H9 (cell line): ENCODE results near the gene MYO18B. TPM values are rescaled to one million over a fixed set of nuclear protein-coding genes. Genes with fewer than 3 reads are reported as not detected.

Experiments
- DNase-seq: peaks from one replicate; pipeline ENCODE4 v3.0.0-alpha.2; 2017
- H2AFZ ChIP-seq: one replicate; pipeline ENCODE4 v1.6.1; 2013; ENCODE audit warnings: mild to moderate bottlenecking, low read length, control low read depth, moderate library complexity
- H2AK5ac ChIP-seq: 2 replicates; pipeline ENCODE4 v1.6.1; 2013; ENCODE audit warnings: low read length, control low read depth, mixed read lengths; ENCODE audit not compliant: insufficient read length
- H2BK120ac ChIP-seq: one replicate; pipeline ENCODE4 v1.6.1; 2013; ENCODE audit warnings: low read depth, mild to moderate bottlenecking, low read length, control low read depth, inconsistent platforms; ENCODE audit not compliant: poor library complexity, severe bottlenecking
- H2BK12ac ChIP-seq: 2 replicates; pipeline ENCODE4 v1.6.1; 2013; ENCODE audit warnings: low read length, control low read depth, mixed read lengths, low read depth; ENCODE audit not compliant: insufficient read length
- H2BK15ac ChIP-seq: 2 replicates; pipeline ENCODE4 v1.6.1; 2013; ENCODE audit warnings: low read depth, low read length, control low read depth
- H2BK20ac ChIP-seq: one replicate; pipeline ENCODE4 v1.6.1; 2013; ENCODE audit warnings: low read depth, mild to moderate bottlenecking, low read length, control low read depth, inconsistent platforms; ENCODE audit not compliant: poor library complexity, severe bottlenecking
- H2BK5ac ChIP-seq: 2 replicates; pipeline ENCODE4 v1.6.1; 2013; ENCODE audit warnings: low read length, control low read depth, mixed read lengths; ENCODE audit not compliant: insufficient read length
- H3K14ac ChIP-seq: 2 replicates; pipeline ENCODE4 v1.6.1; 2013; ENCODE audit warnings: low read length, control low read depth; ENCODE audit not compliant: insufficient read depth
- H3K18ac ChIP-seq: 2 replicates; pipeline ENCODE4 v1.6.1; 2013; ENCODE audit warnings: low read depth, mild to moderate bottlenecking, mixed read lengths, low read length, control low read depth; ENCODE audit not compliant: insufficient read length
- H3K23ac ChIP-seq: 2 replicates; pipeline ENCODE4 v1.6.1; 2013; ENCODE audit warnings: low read length, control low read depth, mixed read lengths, low read depth; ENCODE audit not compliant: insufficient read length
- H3K23me2 ChIP-seq: 2 replicates; pipeline ENCODE4 v1.6.1; 2013; ENCODE audit warnings: low read depth, mild to moderate bottlenecking, mixed read lengths, low read length, control low read depth; ENCODE audit not compliant: insufficient read length, poor library complexity, severe bottlenecking
- H3K27ac ChIP-seq: 2 replicates; pipeline ENCODE4 v1.5.1; 2013; ENCODE audit warnings: low read length, control low read depth, mixed read lengths, low read depth; ENCODE audit not compliant: insufficient read length
- H3K27me3 ChIP-seq: 2 replicates; pipeline ENCODE4 v1.6.1; 2013; ENCODE audit warnings: low read length, control low read depth, inconsistent platforms; ENCODE audit not compliant: insufficient read depth
- H3K4ac ChIP-seq: 2 replicates; pipeline ENCODE4 v1.6.1; 2013; ENCODE audit warnings: low read depth, mild to moderate bottlenecking, control low read depth, inconsistent platforms, low read length, moderate library complexity
- H3K4me1 ChIP-seq: 2 replicates; pipeline ENCODE4 v1.6.1; 2013; ENCODE audit warnings: low read length, control low read depth, inconsistent platforms; ENCODE audit not compliant: insufficient read depth
- H3K4me2 ChIP-seq: 2 replicates; pipeline ENCODE4 v1.6.1; 2013; ENCODE audit warnings: low read length, control low read depth, mixed read lengths; ENCODE audit not compliant: insufficient read length, insufficient read depth
- H3K56ac ChIP-seq: 2 replicates; pipeline ENCODE4 v1.6.1; 2013; ENCODE audit warnings: low read depth, mild to moderate bottlenecking, mixed read lengths, low read length, control low read depth; ENCODE audit not compliant: insufficient read length
- H3K79me1 ChIP-seq: 2 replicates; pipeline ENCODE4 v1.6.1; 2013; ENCODE audit warnings: low read depth, mild to moderate bottlenecking, moderate library complexity, low read length, control low read depth, inconsistent platforms; ENCODE audit not compliant: insufficient read depth, poor library complexity, severe bottlenecking
- H3K79me2 ChIP-seq: 2 replicates; pipeline ENCODE4 v1.6.1; 2013; ENCODE audit warnings: low read length, control low read depth, inconsistent platforms; ENCODE audit not compliant: insufficient read depth
- H3K9ac ChIP-seq: 2 replicates; pipeline ENCODE4 v1.6.1; 2013; ENCODE audit warnings: low read length, control low read depth, mixed read lengths; ENCODE audit not compliant: insufficient read length; ENCODE audit errors: extremely low read depth
- H3K9me3 ChIP-seq: one replicate; pipeline ENCODE4 v1.6.1; 2013; ENCODE audit warnings: low read depth, low read length, inconsistent platforms; ENCODE audit not compliant: control insufficient read depth
- H3T11ph ChIP-seq: one replicate; pipeline ENCODE4 v1.6.1; 2013; ENCODE audit warnings: mild to moderate bottlenecking, low read length, control low read depth, inconsistent platforms
- H4K20me1 ChIP-seq: one replicate; pipeline ENCODE4 v1.6.1; 2013; ENCODE audit not compliant: control insufficient read depth, insufficient read length, insufficient read depth
- H4K5ac ChIP-seq: 2 replicates; pipeline ENCODE4 v1.6.1; 2013; ENCODE audit warnings: low read depth, mild to moderate bottlenecking, mixed read lengths, low read length, control low read depth; ENCODE audit not compliant: insufficient read length
- H4K8ac ChIP-seq: replicated peaks from 2 replicates; pipeline ENCODE4 v1.6.1; 2013; ENCODE audit warnings: low read length, control low read depth, mixed read lengths, low read depth; ENCODE audit not compliant: insufficient read length
- H4K91ac ChIP-seq: 2 replicates; pipeline ENCODE4 v1.6.1; 2013; ENCODE audit warnings: low read depth, mild to moderate bottlenecking, moderate library complexity, mixed read lengths, low read length, control low read depth; ENCODE audit not compliant: insufficient read length
- H3K27ac Mint-ChIP-seq, 3 experiments: 2 replicates in 2 of 3; 3 replicates in 1 of 3; pipeline ENCODE4 v1.8.0; 2020 to 2021; ENCODE audit warnings: mixed read lengths in 3 of 3, mild to moderate bottlenecking in 1 of 3, moderate library complexity in 1 of 3
- H3K27me3 Mint-ChIP-seq: 2 replicates; pipeline ENCODE4 v1.8.0; 2021; ENCODE audit warnings: low read depth, mild to moderate bottlenecking, moderate library complexity, mixed read lengths
- H3K36me3 Mint-ChIP-seq, 3 experiments: 2 replicates in 2 of 3; 3 replicates in 1 of 3; pipeline ENCODE4 v1.8.0; 2020 to 2021; ENCODE audit warnings: low read depth in 3 of 3, mixed read lengths in 3 of 3; ENCODE audit not compliant: insufficient read depth in 1 of 3
- H3K4me1 Mint-ChIP-seq, 2 experiments: 2 replicates each; pipeline ENCODE4 v1.8.0; 2020; ENCODE audit warnings: mixed read lengths in 2 of 2
- H3K4me3 Mint-ChIP-seq, 2 experiments: 2 replicates in 1 of 2; 3 replicates in 1 of 2; pipeline ENCODE4 v1.8.0; 2020 to 2021; ENCODE audit warnings: mild to moderate bottlenecking in 2 of 2, mixed read lengths in 2 of 2, moderate library complexity in 1 of 2
- H3K9me3 Mint-ChIP-seq, 2 experiments: 2 replicates in 1 of 2; 3 replicates in 1 of 2; pipeline ENCODE4 v1.8.0; 2020; ENCODE audit warnings: mild to moderate bottlenecking in 2 of 2, mixed read lengths in 2 of 2, moderate library complexity in 1 of 2
- CTCF ChIP-seq: fragments of 200-600 bp; sonication (generic); conservative IDR thresholded peaks from 3 replicates; pipeline ENCODE4 v1.8.0; 2021; ENCODE audit warnings: antibody characterized with exemption, mild to moderate bottlenecking
- WGBS: extraction: QIAGEN DNeasy Blood & Tissue Kit; methylation state at CpG from one replicate; pipeline ENCODE4 v1.1.7; 2013; ENCODE audit warnings: missing lambda C conversion rate, low lambda C conversion rate, mixed read lengths; ENCODE audit not compliant: insufficient read length; ENCODE audit errors: extremely low coverage; 5-methylcytosine and 5-hydroxymethylcytosine counted together
- total RNA-seq: library from RNA; stranded (reverse); gene quantifications from 2 replicates; pipeline ENCODE4 v1.2.1, GENCODE V29; 2021

Gene MYO18B
- total RNA-seq, 1 experiment from 2014 or later = 0.46 TPM

- Histone ChIP-seq H4K5ac (no peak overlapping the region), H3K14ac (no peak overlapping the region), H3K9ac (no peak overlapping the region), H3K27ac (no peak overlapping the region), H3K4me1 (peaks cover 1% of the 10 kb centered on the region; the same call in 1 of the 2 replicates), H3K79me1 (no peaks in the 10 kb centered on the region), H3K4me2 (no peak overlapping the region), H4K20me1 (no peaks in the 10 kb centered on the region), H4K91ac (no peak overlapping the region), H2BK12ac (no peak overlapping the region), H3K4ac (no peak overlapping the region), H2AFZ (no peak overlapping the region), H3T11ph (no peak overlapping the region), H2BK5ac (no peak overlapping the region), H3K56ac (no peak overlapping the region), H3K23me2 (no peaks in the 10 kb centered on the region), H4K8ac (no peak overlapping the region), H2BK120ac (no peak overlapping the region), H3K23ac (no peak overlapping the region), H3K79me2 (no peaks in the 10 kb centered on the region), H2BK15ac (no peak overlapping the region), H2BK20ac (no peak overlapping the region), H3K9me3 (no peaks in the 10 kb centered on the region), H2AK5ac (no peak overlapping the region), H3K27me3 (no peaks in the 10 kb centered on the region), H3K18ac (no peak overlapping the region)
- no peaks in the 10 kb centered on the region for H3K9me3 Mint-ChIP-seq
- peaks cover 36 to 37% of the 10 kb centered on the region in 2 experiments for H3K4me1 Mint-ChIP-seq
- no peak for TF ChIP-seq CTCF
- WGBS = no CpG with 5 or more reads among the region's 6 CpGs
- DNase-seq = no peak
- peak overlapping the region in 1 of 3 experiments; percentile 34; a peak in 2 of 7 replicates for H3K27ac Mint-ChIP-seq
- H3K4me3 Mint-ChIP-seq = no peak overlapping the region
- peaks cover 4% of the 10 kb centered on the region for H3K27me3 Mint-ChIP-seq
- no peaks in the 10 kb centered on the region for H3K36me3 Mint-ChIP-seq
Measured at GRCh38 chr22:26054841-26055605, 313.0 kb downstream of the MYO18B start.
